GM21360 (cell line): ENCODE results near the gene ABL2.

ENCODE experiments used
- ATAC-seq: cut with Tn5 transposase; IDR thresholded peaks from one replicate; pipeline ENCODE4 v1.9.1; 2021; ENCODE audit warnings: mild to moderate bottlenecking, moderate library complexity; ENCODE audit not compliant: unreplicated experiment

ABL2 gene

GRCh38 chr1:179061360-179062282 lies 167.9 kb downstream of the ABL2 start:
- no peak for ATAC-seq

- no peak for ATAC-seq
Measured at GRCh38 chr1:179058487-179059483, 170.7 kb downstream of the ABL2 start.

DNA sequence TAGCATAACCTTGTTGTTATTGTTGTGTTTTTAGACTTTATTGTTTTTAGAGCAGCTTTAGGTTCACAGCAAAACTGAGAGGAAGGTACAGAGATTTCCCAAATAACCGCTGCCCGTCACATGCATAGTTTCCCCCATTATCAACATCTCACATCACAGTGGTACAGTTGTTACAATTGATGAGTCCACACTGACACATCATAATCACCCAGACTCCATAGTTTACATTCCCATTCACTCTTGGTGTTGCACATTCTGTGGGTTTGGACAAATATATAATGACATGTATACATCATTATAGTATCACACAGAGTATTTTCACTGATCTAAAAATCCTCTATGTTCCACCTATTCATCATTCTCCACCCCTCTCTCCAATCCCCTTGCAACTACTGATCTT lies 173.5 kb downstream of the ABL2 start:
- no peak for ATAC-seq

DNA sequence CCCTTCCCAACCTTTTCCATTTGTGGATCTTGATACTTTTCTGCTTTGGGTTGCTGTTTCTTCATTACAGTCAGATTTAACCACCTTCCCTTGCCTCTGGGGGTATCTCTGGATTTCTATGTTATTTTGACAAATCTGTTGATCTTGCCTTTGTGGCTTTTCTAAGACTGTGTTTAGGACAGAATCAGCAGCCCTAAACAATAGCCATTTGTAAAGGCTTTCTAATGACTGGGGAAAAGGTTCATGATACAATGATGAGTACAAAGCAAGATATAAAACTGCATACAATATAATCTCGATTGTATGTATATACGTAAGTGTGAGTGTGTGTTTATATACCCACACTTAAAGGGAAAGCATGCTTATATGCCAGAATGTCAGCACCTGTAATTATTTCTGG lies 176.0 kb downstream of the ABL2 start:
- ATAC-seq, result no peak

- ATAC-seq, result no peak
Measured at GRCh38 chr1:179052776-179053175, 176.7 kb downstream of the ABL2 start.
